MM.1S (cell line): ENCODE results near the gene MFSD6.

Source experiments
- DNase-seq: peaks from one replicate; pipeline ENCODE4 v3.0.0-alpha.2; 2015
- H2AFZ ChIP-seq: fragments of 300-600 bp; sonication (generic); 2 replicates; pipeline ENCODE4 v1.6.0; 2016; ENCODE audit warnings: antibody characterized with exemption, low read length
- H3F3A ChIP-seq: fragments of 300-600 bp; sonication (generic); 2 replicates; pipeline ENCODE4 v1.6.1; 2016; ENCODE audit warnings: mild to moderate bottlenecking, antibody characterized with exemption, low read length, moderate library complexity, mixed read lengths; ENCODE audit not compliant: insufficient read depth
- H3K27ac ChIP-seq: fragments of 300-600 bp; sonication (generic); 2 replicates; pipeline ENCODE4 v1.5.1; 2016; ENCODE audit warnings: mild to moderate bottlenecking, low read length
- H3K27me3 ChIP-seq: fragments of 300-600 bp; sonication (generic); replicated peaks from 2 replicates; pipeline ENCODE4 v1.6.0; 2016; ENCODE audit warnings: low read length; ENCODE audit not compliant: insufficient read depth
- H3K36me3 ChIP-seq: fragments of 300-600 bp; sonication (generic); replicated peaks from 2 replicates; pipeline ENCODE4 v1.6.1; 2016; ENCODE audit warnings: mild to moderate bottlenecking, low read length, mixed read lengths; ENCODE audit not compliant: insufficient read depth
- H3K4me1 ChIP-seq: fragments of 300-600 bp; sonication (generic); 2 replicates; pipeline ENCODE4 v1.6.1; 2016; ENCODE audit warnings: low read length, mixed read lengths
- H3K4me2 ChIP-seq: fragments of 300-600 bp; sonication (generic); 2 replicates; pipeline ENCODE4 v1.6.0; 2016; ENCODE audit warnings: low read depth, low read length
- H3K4me3 ChIP-seq: fragments of 300-600 bp; sonication (generic); 2 replicates; pipeline ENCODE4 v1.5.1; 2016; ENCODE audit warnings: low read length, mixed read lengths
- H3K79me2 ChIP-seq: fragments of 300-600 bp; sonication (generic); 2 replicates; pipeline ENCODE4 v1.6.1; 2016; ENCODE audit warnings: mixed run types, low read length, mixed read lengths
- H3K9ac ChIP-seq: fragments of 300-600 bp; sonication (generic); 2 replicates; pipeline ENCODE4 v1.6.1; 2016; ENCODE audit warnings: low read length, mixed read lengths
- H3K9me2 ChIP-seq: fragments of 300-600 bp; sonication (generic); replicated peaks from 2 replicates; pipeline ENCODE4 v1.6.1; 2016; ENCODE audit warnings: mild to moderate bottlenecking, low read length, mixed read lengths; ENCODE audit not compliant: insufficient read depth
- H3K9me3 ChIP-seq: fragments of 300-600 bp; sonication (generic); replicated peaks from 2 replicates; pipeline ENCODE4 v1.6.1; 2016; ENCODE audit warnings: mild to moderate bottlenecking, low read length, mixed read lengths; ENCODE audit not compliant: insufficient read depth
- H4K20me1 ChIP-seq: fragments of 300-600 bp; sonication (generic); 2 replicates; pipeline ENCODE4 v1.6.1; 2016; ENCODE audit warnings: mild to moderate bottlenecking, low read length, moderate library complexity, mixed read lengths; ENCODE audit not compliant: insufficient read depth
- CTCF ChIP-seq: fragments of 300-600 bp; sonication (generic); IDR thresholded peaks from 2 replicates; pipeline ENCODE4 v1.5.1; 2016; ENCODE audit warnings: antibody characterized with exemption, low read length, mixed read lengths
- EZH2 ChIP-seq: fragments of 300-600 bp; sonication (generic); optimal IDR thresholded peaks from 2 replicates; pipeline ENCODE3; 2017; ENCODE audit warnings: low read depth, mild to moderate bottlenecking, antibody characterized with exemption, low read length, mixed read lengths
- EZH2phosphoT487 ChIP-seq: fragments of 300-600 bp; sonication (generic); IDR thresholded peaks from 2 replicates; pipeline ENCODE4 v1.6.1; 2018; ENCODE audit warnings: antibody characterized with exemption, low read length

Gene MFSD6

GRCh38 chr2:190418727-190419126, 10.6 kb downstream of the MFSD6 start:
- H3K27ac ChIP-seq = no peak overlapping the region
- no peak overlapping the region for H3K4me2 ChIP-seq
- H2AFZ ChIP-seq = no peak overlapping the region
- DNase-seq = no peak
- no peaks in the 10 kb centered on the region for H3K27me3 ChIP-seq
- H3K4me3 ChIP-seq = no peak overlapping the region
- no peaks in the 10 kb centered on the region for H3K36me3 ChIP-seq
- no peaks in the 10 kb centered on the region for H4K20me1 ChIP-seq
- H3K9me3 ChIP-seq = no peaks in the 10 kb centered on the region
- H3K79me2 ChIP-seq = peaks cover under 1% of the 10 kb centered on the region; the same call in 1 of the 2 replicates
- TF ChIP-seq CTCF (no peak), EZH2phosphoT487 (no peak), EZH2 (no peak)
- no peaks in the 10 kb centered on the region for H3K9me2 ChIP-seq
- no peak overlapping the region for H3K9ac ChIP-seq
- H3K4me1 ChIP-seq = no peaks in the 10 kb centered on the region
- H3F3A ChIP-seq = no peaks in the 10 kb centered on the region

- Histone ChIP-seq H3F3A (no peaks in the 10 kb centered on the region), H3K36me3 (no peaks in the 10 kb centered on the region), H3K4me1 (no peaks in the 10 kb centered on the region), H2AFZ (no peak overlapping the region), H3K79me2 (0 out of 2 replicates have a peak, but pooled peaks cover 3% of the 10 kb centered on the region), H3K9me3 (no peaks in the 10 kb centered on the region), H3K27ac (no peak overlapping the region), H3K9me2 (no peaks in the 10 kb centered on the region), H3K27me3 (no peaks in the 10 kb centered on the region), H3K9ac (no peak overlapping the region), H3K4me3 (no peak overlapping the region), H3K4me2 (no peak overlapping the region), H4K20me1 (no peaks in the 10 kb centered on the region)
- no peak for TF ChIP-seq EZH2phosphoT487
- TF ChIP-seq EZH2 = no peak
- no peak for TF ChIP-seq CTCF
- no peak for DNase-seq
Observed at GRCh38 chr2:190420801-190421200, 12.6 kb downstream of the MFSD6 start.

GRCh38 chr2:190425221-190425866, 17.2 kb downstream of the MFSD6 start:
- Histone ChIP-seq H2AFZ (no peak overlapping the region), H3K79me2 (0 out of 2 replicates have a peak, but pooled peaks cover 3% of the 10 kb centered on the region), H4K20me1 (no peaks in the 10 kb centered on the region), H3K4me2 (no peak overlapping the region), H3K36me3 (no peaks in the 10 kb centered on the region), H3K4me3 (no peak overlapping the region), H3K27me3 (no peaks in the 10 kb centered on the region), H3K9ac (no peak overlapping the region), H3K9me2 (no peaks in the 10 kb centered on the region), H3K27ac (no peak overlapping the region), H3K9me3 (no peaks in the 10 kb centered on the region), H3F3A (no peaks in the 10 kb centered on the region), H3K4me1 (no peaks in the 10 kb centered on the region)
- TF ChIP-seq EZH2 = no peak
- TF ChIP-seq EZH2phosphoT487 = no peak
- TF ChIP-seq CTCF = no peak
- DNase-seq = no peak
